ENCODE results near the gene TBRG1. TPM values are rescaled to one million over a fixed set of nuclear protein-coding genes. Genes with fewer than 3 reads are reported as not detected.
A peak's percentile ranks its signal among the peaks of the same experiment; 100 is the strongest.

Gene TBRG1
- total and polyA plus RNA-seq, 4 donors: 13.4 to 32.4 (median 16.5) TPM

- Histone ChIP-seq H3K27ac (ENCODE audit: low read depth in 1 of 2, low read length in 2 of 2) (no peak overlapping the region), H3K4me3 (ENCODE audit: low read depth in 1 of 3, low read length in 3 of 3) (no peak overlapping the region), H3K9me3 (ENCODE audit: control insufficient read depth in 4 of 4, low read length in 3 of 4) (no peaks in the 10 kb centered on the region), H3K27me3 (ENCODE audit: control insufficient read depth in 4 of 4, insufficient read depth in 4 of 4, low read length in 3 of 4) (no peaks in the 10 kb centered on the region), H3K36me3 (ENCODE audit: control insufficient read depth in 4 of 4, insufficient read depth in 3 of 4, low read depth in 1 of 4, low read length in 3 of 4) (no peaks in the 10 kb centered on the region), H3K9ac (ENCODE audit: low read depth in 1 of 2, low read length in 2 of 2) (no peak overlapping the region), H3K4me1 (ENCODE audit: control insufficient read depth in 4 of 4, insufficient read depth in 4 of 4, low read length in 3 of 4) (no peaks in the 10 kb centered on the region)
- DNase-seq (ENCODE audit: low spot score): no peak
- WGBS: 57% methylated on average over 8 of the region's 8 CpGs
- TF ChIP-seq MAX (IDR thresholded peaks at IDR 0.05): no peak
- no peak for TF ChIP-seq REST (IDR thresholded peaks at IDR 0.05)
- no peak for TF ChIP-seq FOXA1 (IDR thresholded peaks at IDR 0.05)
- no peak for TF ChIP-seq RXRA (IDR thresholded peaks at IDR 0.05)
- no peak for TF ChIP-seq TAF1 (conservative IDR thresholded peaks at IDR 0.05)
Measured at GRCh38 chr11:124583781-124584180, 38.9 kb upstream of the TBRG1 start.

GRCh38 chr11:124584681-124585372 is 37.8 kb upstream of the TBRG1 start:
- Histone ChIP-seq H3K36me3 (ENCODE audit: control insufficient read depth in 4 of 4, insufficient read depth in 3 of 4, low read depth in 1 of 4, low read length in 3 of 4) (no peaks in the 10 kb centered on the region), H3K9ac (ENCODE audit: low read depth in 1 of 2, low read length in 2 of 2) (no peak overlapping the region), H3K27ac (ENCODE audit: low read depth in 1 of 2, low read length in 2 of 2) (no peak overlapping the region), H3K4me3 (ENCODE audit: low read depth in 1 of 3, low read length in 3 of 3) (no peak overlapping the region), H3K9me3 (ENCODE audit: control insufficient read depth in 4 of 4, low read length in 3 of 4) (no peaks in the 10 kb centered on the region), H3K4me1 (ENCODE audit: control insufficient read depth in 4 of 4, insufficient read depth in 4 of 4, low read length in 3 of 4) (no peaks in the 10 kb centered on the region), H3K27me3 (ENCODE audit: control insufficient read depth in 4 of 4, insufficient read depth in 4 of 4, low read length in 3 of 4) (no peaks in the 10 kb centered on the region)
- WGBS: 50% methylated on average over 4 of the region's 4 CpGs
- DNase-seq (ENCODE audit: low spot score): no peak
- TF ChIP-seq RXRA (IDR thresholded peaks at IDR 0.05) (no peak), NR2F2 (IDR thresholded peaks at IDR 0.05) (no peak), CTCF (IDR thresholded peaks at IDR 0.05; ENCODE audit: low read depth, low read length, missing input control) (no peak), ATF3 (IDR thresholded peaks at IDR 0.05) (no peak)

GRCh38 chr11:124586238-124586860 is 36.3 kb upstream of the TBRG1 start:
- Histone ChIP-seq H3K9me3 (ENCODE audit: control insufficient read depth in 4 of 4, low read length in 3 of 4) (no peaks in the 10 kb centered on the region), H3K4me1 (ENCODE audit: control insufficient read depth in 4 of 4, insufficient read depth in 4 of 4, low read length in 3 of 4) (no peaks in the 10 kb centered on the region), H3K36me3 (ENCODE audit: control insufficient read depth in 4 of 4, insufficient read depth in 3 of 4, low read depth in 1 of 4, low read length in 3 of 4) (no peaks in the 10 kb centered on the region), H3K27ac (ENCODE audit: low read depth in 1 of 2, low read length in 2 of 2) (no peak overlapping the region), H3K4me3 (ENCODE audit: low read depth in 1 of 3, low read length in 3 of 3) (no peak overlapping the region), H3K27me3 (ENCODE audit: control insufficient read depth in 4 of 4, insufficient read depth in 4 of 4, low read length in 3 of 4) (peaks cover 0 to 2% (median 0%) of the 10 kb centered on the region in 4 donors), H3K9ac (ENCODE audit: low read depth in 1 of 2, low read length in 2 of 2) (no peak overlapping the region)
- TF ChIP-seq GABPA (IDR thresholded peaks at IDR 0.05 in 1 of 2, conservative IDR thresholded peaks at IDR 0.05 in 1 of 2) (no peak), SP1 (IDR thresholded peaks at IDR 0.05) (no peak), CTCF (IDR thresholded peaks at IDR 0.05; ENCODE audit: low read depth, low read length, missing input control) (peak; percentile 65), RAD21 (IDR thresholded peaks at IDR 0.05) (peak; percentile 72 to 78)
- WGBS: 28% methylated on average over 3 of the region's 3 CpGs
- peak; percentile 52 for DNase-seq (ENCODE audit: low spot score)
